Measurements from ENCODE around the gene PRXL2B. TPM values are rescaled to one million over a fixed set of nuclear protein-coding genes. Genes with fewer than 3 reads are reported as not detected.
A peak's percentile ranks its signal among the peaks of the same experiment; 100 is the strongest.
"Not testable (repeated sequence)": the region's sequence is repeated elsewhere in the genome, so short reads cannot be mapped to it uniquely, and the experiment has no call there.

Gene PRXL2B
- total RNA-seq, 1 donor from 2014 or later = 26.3 TPM

DNA sequence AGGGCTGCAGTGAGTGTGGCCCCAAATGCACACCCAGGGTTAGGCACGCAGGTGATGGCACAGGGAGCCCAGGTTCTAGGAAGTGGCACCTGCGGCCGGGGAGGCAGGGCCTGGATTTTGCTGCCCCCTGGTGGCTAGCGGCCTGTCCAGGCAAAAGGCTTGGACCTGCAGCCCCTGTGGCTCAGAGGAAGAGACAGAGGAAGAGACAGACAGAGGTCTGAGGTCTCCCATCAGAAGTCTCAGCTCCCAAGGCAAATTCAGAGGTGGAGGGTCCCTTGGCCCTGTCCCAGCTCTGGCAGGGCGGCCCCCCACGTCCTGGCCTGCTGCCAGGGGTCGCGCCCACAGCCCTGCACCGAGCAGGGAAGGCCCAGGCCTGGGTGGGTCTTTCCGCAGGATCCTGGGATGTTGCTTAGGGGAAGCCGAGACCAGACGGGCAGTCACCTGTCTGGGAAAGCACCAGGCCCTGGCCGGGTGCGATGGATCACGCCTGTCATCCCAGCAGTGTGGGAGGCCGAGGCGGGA lies 38.4 kb upstream of the PRXL2B start:
- intact Hi-C loops (cut with DNase I) = no loop called here
- TF ChIP-seq, protein P1, sequence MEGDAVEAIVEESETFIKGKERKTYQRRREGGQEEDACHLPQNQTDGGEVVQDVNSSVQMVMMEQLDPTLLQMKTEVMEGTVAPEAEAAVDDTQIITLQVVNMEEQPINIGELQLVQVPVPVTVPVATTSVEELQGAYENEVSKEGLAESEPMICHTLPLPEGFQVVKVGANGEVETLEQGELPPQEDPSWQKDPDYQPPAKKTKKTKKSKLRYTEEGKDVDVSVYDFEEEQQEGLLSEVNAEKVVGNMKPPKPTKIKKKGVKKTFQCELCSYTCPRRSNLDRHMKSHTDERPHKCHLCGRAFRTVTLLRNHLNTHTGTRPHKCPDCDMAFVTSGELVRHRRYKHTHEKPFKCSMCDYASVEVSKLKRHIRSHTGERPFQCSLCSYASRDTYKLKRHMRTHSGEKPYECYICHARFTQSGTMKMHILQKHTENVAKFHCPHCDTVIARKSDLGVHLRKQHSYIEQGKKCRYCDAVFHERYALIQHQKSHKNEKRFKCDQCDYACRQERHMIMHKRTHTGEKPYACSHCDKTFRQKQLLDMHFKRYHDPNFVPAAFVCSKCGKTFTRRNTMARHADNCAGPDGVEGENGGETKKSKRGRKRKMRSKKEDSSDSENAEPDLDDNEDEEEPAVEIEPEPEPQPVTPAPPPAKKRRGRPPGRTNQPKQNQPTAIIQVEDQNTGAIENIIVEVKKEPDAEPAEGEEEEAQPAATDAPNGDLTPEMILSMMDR (IDR thresholded peaks at IDR 0.05) = peak; percentile 98
- DNase-seq (peak; percentile 90), ATAC-seq (peak; percentile 67 to 76)
- H3K36me3 ChIP-seq = no peaks in the 10 kb centered on the region
- peak overlapping the region; percentile 85 for H3K4me3 ChIP-seq
- no peaks in the 10 kb centered on the region for H3K27me3 ChIP-seq (ENCODE audit: low read depth)
- H3K9me3 ChIP-seq = no peaks in the 10 kb centered on the region
- H3K4me1 ChIP-seq = peaks cover 61% of the 10 kb centered on the region
- peak overlapping the region; percentile 97 for H3K27ac ChIP-seq

DNA sequence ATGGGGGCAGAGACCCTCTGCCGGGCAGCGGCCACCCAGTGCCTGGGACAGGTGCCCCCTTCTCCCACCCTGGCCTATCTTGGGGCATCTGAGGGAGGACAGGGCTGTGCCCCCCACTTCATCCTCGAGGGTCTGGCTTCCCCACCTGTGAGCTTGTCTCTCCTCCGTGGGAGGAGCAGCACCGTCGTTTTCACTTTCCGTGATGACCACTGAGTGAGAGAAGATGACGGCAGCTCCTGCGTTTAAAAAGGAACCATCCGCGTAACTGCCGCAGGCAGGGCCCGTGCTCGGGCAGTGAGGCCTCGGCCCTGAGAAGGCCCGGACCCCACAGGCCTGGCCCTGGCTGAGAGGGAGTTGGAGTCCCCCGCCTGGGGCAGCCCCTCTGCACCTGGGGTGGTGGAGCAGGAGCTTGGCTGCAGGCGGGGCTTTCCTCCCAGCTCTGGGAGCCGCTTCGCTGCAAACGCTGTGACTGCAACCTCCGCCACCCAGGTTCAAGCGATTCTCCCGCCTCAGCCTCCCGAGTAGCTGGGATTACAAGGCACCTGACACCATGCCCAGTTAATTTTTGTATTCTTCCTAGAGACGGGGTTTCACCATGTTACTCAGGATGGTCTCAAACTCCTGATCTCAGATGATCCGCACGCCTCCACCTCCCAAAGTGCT lies 37.1 kb upstream of the PRXL2B start:
- peak overlapping the region; percentile 85 for H3K4me3 ChIP-seq
- ATAC-seq; H3K27me3 ChIP-seq (ENCODE audit: low read depth); H3K9me3 ChIP-seq; intact Hi-C loops (cut with DNase I); DNase-seq; H3K36me3 ChIP-seq: not testable (repeated sequence)
- peak overlapping the region; percentile 97 for H3K27ac ChIP-seq
- peaks cover 51% of the 10 kb centered on the region for H3K4me1 ChIP-seq

DNA sequence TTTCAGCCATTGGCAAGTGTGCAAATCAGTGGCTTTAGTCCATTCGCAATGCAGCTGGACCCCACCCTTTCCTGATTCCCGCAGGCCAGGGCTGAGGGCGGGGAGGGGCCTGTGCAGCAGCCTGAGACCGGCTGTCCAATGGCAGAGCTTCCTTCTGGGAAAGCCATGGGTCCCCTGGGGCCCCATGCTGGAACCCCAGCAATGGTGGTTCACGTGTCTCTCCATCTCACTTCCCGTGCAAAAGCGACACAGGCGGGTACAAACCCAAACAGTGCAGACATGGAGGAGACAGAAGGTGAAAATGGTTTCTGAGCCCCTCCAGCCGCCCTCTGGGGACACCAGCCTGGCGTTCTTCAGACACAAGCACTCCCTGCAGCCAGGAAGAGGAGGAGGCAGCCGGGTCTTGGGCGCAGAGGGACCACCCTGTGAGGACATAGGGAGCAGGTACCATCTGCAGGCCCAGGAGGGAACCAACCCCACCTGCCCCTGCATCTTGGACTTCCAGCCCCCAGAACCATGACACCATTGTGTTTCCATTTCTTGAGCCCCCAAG lies 36.2 kb upstream of the PRXL2B start:
- H3K9me3 ChIP-seq; DNase-seq; ATAC-seq; intact Hi-C loops (cut with DNase I); H3K36me3 ChIP-seq; H3K27me3 ChIP-seq (ENCODE audit: low read depth): not testable (repeated sequence)
- H3K4me1 ChIP-seq = peaks cover 50% of the 10 kb centered on the region
- H3K4me3 ChIP-seq = peak overlapping the region; percentile 85
- peak overlapping the region; percentile 24 for H3K27ac ChIP-seq

DNA sequence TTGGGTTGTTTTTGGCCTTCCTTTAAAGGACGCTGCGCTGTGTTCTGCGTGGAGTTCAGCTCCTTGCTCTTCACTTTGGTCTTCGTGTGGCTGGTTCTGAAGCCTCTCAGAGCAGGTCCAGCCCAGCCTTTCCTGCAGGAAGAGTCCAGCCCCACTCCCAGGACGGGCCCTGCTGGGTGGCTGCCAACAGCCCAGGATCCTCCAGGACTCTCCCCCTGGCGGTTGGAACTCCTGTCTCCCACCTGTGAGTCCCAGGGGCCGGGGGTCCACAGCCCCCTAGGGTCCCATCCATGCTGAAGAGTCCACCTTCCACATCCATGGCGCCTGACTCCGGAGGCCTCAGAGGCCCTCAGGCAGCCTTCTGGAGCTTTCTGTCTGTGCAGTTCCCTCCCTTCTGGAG lies 35.0 kb upstream of the PRXL2B start:
- ATAC-seq; H3K36me3 ChIP-seq; DNase-seq; H3K27me3 ChIP-seq (ENCODE audit: low read depth); H3K27ac ChIP-seq; intact Hi-C loops (cut with DNase I); H3K9me3 ChIP-seq: not testable (repeated sequence)
- Histone ChIP-seq H3K4me3 (peak overlapping the region; percentile 44), H3K4me1 (peaks cover 46% of the 10 kb centered on the region)

DNA sequence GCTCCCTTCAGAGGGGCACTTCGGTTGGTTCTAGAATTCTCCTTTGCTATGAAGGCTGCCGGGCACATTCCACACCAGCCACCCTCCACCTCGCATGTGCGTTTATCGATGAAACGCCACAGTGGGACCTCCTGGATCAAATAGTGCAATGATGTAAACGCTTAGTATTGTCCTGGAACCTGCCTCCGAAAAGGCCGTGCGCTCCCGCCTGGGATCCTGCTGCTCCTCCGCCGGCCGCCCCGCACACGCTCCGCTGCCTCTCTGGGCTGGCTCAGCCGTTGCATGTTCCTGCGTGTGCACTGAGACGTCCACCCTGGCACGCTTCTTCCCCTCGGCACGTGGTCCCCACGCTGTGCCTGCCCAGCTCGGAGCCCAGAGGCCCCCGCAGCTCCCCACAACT lies 34.4 kb upstream of the PRXL2B start:
- Histone ChIP-seq H3K27me3 (ENCODE audit: low read depth) (no peaks in the 10 kb centered on the region), H3K27ac (no peak overlapping the region), H3K36me3 (no peaks in the 10 kb centered on the region), H3K9me3 (no peaks in the 10 kb centered on the region), H3K4me1 (peaks cover 44% of the 10 kb centered on the region), H3K4me3 (no peak overlapping the region)
- TF ChIP-seq, protein P1 (IDR thresholded peaks at IDR 0.05) = no peak
- intact Hi-C loops (cut with DNase I) = no loop called here
- DNase-seq = no peak
- no peak for ATAC-seq

DNA sequence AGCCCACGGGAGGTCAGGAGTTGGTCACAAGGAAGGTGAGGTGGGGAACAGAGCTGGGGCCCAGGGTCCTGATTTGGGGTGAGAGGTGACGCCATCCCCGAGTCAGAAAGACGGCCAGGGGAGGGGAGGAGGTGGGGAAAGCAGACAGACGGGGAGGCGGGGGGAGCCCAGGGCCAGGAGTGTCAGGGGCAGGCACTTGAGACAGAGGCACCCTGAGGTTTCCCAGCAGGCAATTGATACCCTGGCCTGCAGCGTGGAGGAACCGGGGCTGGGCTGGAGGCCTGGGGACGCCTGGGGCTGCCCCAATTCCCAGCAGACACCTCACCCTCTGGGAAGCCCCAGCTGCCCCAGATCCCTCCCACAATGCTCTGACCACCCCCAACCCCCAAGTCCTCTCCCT lies 33.5 kb upstream of the PRXL2B start:
- intact Hi-C loops (cut with DNase I); ATAC-seq: not testable (repeated sequence)
- peaks cover 44% of the 10 kb centered on the region for H3K4me1 ChIP-seq

DNA sequence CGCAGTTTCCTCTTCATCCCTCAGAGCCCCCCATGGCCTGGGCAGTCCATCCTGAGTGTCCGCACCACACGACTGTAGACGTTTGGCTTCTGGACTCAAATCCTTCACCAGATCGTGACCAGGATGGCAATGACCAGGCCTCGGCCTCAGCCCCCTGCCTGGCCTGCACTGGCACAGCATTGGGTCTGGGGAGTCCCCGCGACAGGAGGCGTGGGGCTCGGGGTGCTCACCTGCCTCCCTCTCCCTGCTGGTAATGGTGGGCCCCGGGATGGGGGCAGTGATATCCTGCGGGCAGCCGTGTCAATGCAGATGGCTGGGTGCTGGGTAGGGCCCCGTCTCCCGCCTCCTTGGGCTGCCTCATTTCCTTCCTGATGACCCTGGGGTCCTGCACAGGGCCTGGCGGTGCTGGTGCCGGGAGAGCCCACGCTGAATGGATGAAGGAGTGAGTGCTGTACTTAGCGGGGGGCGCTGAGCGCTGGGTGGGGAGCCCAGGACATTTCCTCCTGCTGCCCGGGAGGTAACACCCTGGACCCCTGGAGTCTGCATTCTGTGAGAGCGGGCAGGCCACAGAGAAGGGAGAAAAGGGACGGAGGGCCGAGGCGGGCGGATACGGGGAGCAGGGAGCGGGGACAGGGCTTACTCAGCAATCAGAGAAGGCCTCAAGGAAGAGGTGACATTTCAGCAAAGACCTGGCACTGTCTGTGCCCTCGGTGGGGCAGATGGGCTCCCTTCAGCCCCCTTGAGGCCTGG lies 32.5 kb upstream of the PRXL2B start:
- DNase-seq = no peak
- Histone ChIP-seq H3K36me3 (peaks cover 17% of the 10 kb centered on the region), H3K4me1 (peaks cover 45% of the 10 kb centered on the region), H3K9me3 (no peaks in the 10 kb centered on the region), H3K4me3 (no peak overlapping the region), H3K27ac (no peak overlapping the region), H3K27me3 (ENCODE audit: low read depth) (no peaks in the 10 kb centered on the region)
- ATAC-seq = no peak
- TF ChIP-seq, protein P1 (IDR thresholded peaks at IDR 0.05) = no peak
- intact Hi-C loops (cut with DNase I) = no loop called here

More for the DNA sequence above, 33.5 kb upstream of the PRXL2B start:
- not testable (repeated sequence) for H3K27me3 ChIP-seq (ENCODE audit: low read depth); DNase-seq; H3K27ac ChIP-seq; H3K4me3 ChIP-seq; H3K9me3 ChIP-seq; H3K36me3 ChIP-seq

Data from lower lobe of right lung (tissue), 2 donors.